ENCODE results near the gene SLC16A5.

DNA sequence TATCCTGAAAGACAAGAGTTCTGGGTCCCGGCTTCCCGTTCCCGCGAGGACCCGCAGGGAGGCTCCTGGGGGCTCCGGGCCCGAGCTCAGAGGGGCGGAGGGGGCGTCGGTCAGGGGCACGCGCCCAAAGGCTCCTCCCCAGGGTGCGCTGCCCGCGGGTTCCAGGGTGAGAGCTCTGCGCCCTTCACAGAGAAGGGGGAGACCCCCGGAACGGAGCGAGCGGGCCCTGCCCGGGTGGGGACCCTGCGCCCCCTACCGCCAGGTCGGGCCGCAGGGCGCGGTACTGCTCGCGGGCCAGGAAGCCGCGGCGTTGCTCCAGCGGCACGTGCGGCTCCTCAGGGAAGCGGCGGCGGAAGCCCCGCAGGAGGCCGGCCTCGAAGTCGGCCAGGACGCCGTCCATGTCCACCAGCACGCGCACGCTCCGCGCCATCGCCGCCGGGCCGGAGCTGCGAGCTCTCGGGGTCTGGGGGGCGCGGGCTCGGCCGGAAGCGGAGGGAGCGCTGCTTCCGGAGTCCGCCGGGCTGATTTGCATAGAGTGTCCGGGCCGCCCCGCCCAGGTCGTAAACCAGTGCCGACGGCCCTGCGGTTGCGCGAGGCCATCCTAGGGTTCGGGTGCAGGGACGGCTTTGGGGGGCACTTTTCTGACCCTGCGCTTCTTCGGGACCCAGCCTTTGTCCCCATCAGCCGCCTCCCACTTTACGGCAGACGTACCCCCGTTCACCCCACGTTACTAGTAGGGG, 43.7 kb downstream of the SLC16A5 start, which contains the start of gene NT5C:
- TF ChIP-seq POLR2A (IDR thresholded peaks at IDR 0.05): no peak
- TF ChIP-seq, protein P1, sequence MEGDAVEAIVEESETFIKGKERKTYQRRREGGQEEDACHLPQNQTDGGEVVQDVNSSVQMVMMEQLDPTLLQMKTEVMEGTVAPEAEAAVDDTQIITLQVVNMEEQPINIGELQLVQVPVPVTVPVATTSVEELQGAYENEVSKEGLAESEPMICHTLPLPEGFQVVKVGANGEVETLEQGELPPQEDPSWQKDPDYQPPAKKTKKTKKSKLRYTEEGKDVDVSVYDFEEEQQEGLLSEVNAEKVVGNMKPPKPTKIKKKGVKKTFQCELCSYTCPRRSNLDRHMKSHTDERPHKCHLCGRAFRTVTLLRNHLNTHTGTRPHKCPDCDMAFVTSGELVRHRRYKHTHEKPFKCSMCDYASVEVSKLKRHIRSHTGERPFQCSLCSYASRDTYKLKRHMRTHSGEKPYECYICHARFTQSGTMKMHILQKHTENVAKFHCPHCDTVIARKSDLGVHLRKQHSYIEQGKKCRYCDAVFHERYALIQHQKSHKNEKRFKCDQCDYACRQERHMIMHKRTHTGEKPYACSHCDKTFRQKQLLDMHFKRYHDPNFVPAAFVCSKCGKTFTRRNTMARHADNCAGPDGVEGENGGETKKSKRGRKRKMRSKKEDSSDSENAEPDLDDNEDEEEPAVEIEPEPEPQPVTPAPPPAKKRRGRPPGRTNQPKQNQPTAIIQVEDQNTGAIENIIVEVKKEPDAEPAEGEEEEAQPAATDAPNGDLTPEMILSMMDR (IDR thresholded peaks at IDR 0.05): no peak
